ENCODE results near the gene MRPL50. TPM values are rescaled to one million over a fixed set of nuclear protein-coding genes. Genes with fewer than 3 reads are reported as not detected.

MRPL50 gene
- total and polyA plus RNA-seq, 2 experiments from 2014 or later, result 25.5 to 59.0 TPM

DNA sequence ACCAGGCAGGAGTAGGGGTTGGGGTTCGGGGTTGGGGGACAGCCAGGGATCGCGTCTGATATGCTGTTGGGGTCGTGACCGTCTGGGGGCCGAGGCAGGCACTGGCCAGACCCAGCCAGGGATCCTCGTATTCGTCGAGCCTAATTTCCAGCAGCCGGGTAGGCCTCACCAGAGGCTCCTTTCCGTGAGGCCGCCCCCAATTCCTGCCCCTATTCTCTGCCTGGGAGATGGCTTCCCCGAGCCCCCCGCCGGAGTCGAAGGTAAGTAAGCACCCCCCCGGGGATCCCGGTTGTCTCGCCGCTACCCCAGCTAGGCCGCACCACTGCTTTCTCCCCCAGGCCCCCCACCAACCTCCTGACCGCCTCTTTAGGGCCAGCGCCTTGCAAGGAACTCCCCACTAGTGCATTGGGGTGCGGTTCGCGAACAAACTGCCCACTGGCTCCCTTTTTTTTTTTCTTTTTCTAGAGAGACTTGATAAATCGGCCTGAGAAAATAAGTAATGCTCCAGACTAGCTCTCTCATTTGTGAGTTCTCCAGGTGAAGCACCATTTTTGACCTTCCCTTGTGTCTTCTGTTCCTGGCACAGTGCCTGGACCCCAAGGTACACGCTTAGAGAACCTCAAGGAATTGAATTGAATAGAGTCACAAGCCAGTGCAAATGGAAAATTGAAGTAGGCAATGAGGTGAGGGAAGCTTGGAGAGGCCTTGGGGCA, 668 bp upstream of the MRPL50 start:
- H3K4me2 ChIP-seq, result peak overlapping the region; percentile 91
- peaks cover 5% of the 10 kb centered on the region for H3K4me1 Mint-ChIP-seq
- peaks cover 4% of the 10 kb centered on the region for H3K27me3 Mint-ChIP-seq (ENCODE audit: insufficient read depth, low read depth, poor library complexity)
- DNase-seq (ENCODE audit: low spot score) (no peak), ATAC-seq (peak; percentile 52; the same call in 2 of the 3 replicates)
- H4K20me1 ChIP-seq (replicated peaks; ENCODE audit: insufficient read depth), result peaks cover 7% of the 10 kb centered on the region
- peak overlapping the region; percentile 78 for H3K4me3 ChIP-seq
- peak overlapping the region; percentile 100 for H3K4me3 Mint-ChIP-seq
- H3K9me2 ChIP-seq (ENCODE audit: insufficient read depth), result no peaks in the 10 kb centered on the region
- no peaks in the 10 kb centered on the region for H3F3A ChIP-seq (replicated peaks; ENCODE audit: low read depth)
- H3K36me3 Mint-ChIP-seq (ENCODE audit: low read depth), result peaks cover 74% of the 10 kb centered on the region
- H2AFZ ChIP-seq, result peak overlapping the region; percentile 83
- peaks cover 58% of the 10 kb centered on the region for H3K79me2 ChIP-seq (replicated peaks; ENCODE audit: insufficient read depth)
- H3K4me1 ChIP-seq (ENCODE audit: insufficient read depth), result peaks cover 12% of the 10 kb centered on the region; the same call in 1 of the 2 replicates
- H3K36me3 ChIP-seq (ENCODE audit: insufficient read depth), result peaks cover 25% of the 10 kb centered on the region; the same call in 1 of the 2 replicates
- H3K27ac ChIP-seq (ENCODE audit: low read depth), result no peak overlapping the region
- H3K27me3 ChIP-seq (ENCODE audit: insufficient read depth), result no peaks in the 10 kb centered on the region
- H3K9me3 Mint-ChIP-seq, result peaks cover 7% of the 10 kb centered on the region
- TF ChIP-seq, protein P1, sequence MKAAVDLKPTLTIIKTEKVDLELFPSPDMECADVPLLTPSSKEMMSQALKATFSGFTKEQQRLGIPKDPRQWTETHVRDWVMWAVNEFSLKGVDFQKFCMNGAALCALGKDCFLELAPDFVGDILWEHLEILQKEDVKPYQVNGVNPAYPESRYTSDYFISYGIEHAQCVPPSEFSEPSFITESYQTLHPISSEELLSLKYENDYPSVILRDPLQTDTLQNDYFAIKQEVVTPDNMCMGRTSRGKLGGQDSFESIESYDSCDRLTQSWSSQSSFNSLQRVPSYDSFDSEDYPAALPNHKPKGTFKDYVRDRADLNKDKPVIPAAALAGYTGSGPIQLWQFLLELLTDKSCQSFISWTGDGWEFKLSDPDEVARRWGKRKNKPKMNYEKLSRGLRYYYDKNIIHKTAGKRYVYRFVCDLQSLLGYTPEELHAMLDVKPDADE (IDR thresholded peaks at IDR 0.05), result no peak
- no peak for TF ChIP-seq CREB1 (CRISPR knock-in tag; IDR thresholded peaks at IDR 0.05; ENCODE audit: low read depth)
- TF ChIP-seq NANOG (IDR thresholded peaks at IDR 0.05; ENCODE audit: borderline replicate concordance), result no peak
- no peak for TF ChIP-seq STAT1 (IDR thresholded peaks at IDR 0.05; ENCODE audit: unreplicated experiment)
- TF ChIP-seq, protein P2, sequence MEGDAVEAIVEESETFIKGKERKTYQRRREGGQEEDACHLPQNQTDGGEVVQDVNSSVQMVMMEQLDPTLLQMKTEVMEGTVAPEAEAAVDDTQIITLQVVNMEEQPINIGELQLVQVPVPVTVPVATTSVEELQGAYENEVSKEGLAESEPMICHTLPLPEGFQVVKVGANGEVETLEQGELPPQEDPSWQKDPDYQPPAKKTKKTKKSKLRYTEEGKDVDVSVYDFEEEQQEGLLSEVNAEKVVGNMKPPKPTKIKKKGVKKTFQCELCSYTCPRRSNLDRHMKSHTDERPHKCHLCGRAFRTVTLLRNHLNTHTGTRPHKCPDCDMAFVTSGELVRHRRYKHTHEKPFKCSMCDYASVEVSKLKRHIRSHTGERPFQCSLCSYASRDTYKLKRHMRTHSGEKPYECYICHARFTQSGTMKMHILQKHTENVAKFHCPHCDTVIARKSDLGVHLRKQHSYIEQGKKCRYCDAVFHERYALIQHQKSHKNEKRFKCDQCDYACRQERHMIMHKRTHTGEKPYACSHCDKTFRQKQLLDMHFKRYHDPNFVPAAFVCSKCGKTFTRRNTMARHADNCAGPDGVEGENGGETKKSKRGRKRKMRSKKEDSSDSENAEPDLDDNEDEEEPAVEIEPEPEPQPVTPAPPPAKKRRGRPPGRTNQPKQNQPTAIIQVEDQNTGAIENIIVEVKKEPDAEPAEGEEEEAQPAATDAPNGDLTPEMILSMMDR (conservative IDR thresholded peaks at IDR 0.05; ENCODE audit: low read depth in 2 of 2), result no peak
- TF ChIP-seq ZNF114 (CRISPR knock-in tag; IDR thresholded peaks at IDR 0.05), result no peak
- TF ChIP-seq, protein P3, sequence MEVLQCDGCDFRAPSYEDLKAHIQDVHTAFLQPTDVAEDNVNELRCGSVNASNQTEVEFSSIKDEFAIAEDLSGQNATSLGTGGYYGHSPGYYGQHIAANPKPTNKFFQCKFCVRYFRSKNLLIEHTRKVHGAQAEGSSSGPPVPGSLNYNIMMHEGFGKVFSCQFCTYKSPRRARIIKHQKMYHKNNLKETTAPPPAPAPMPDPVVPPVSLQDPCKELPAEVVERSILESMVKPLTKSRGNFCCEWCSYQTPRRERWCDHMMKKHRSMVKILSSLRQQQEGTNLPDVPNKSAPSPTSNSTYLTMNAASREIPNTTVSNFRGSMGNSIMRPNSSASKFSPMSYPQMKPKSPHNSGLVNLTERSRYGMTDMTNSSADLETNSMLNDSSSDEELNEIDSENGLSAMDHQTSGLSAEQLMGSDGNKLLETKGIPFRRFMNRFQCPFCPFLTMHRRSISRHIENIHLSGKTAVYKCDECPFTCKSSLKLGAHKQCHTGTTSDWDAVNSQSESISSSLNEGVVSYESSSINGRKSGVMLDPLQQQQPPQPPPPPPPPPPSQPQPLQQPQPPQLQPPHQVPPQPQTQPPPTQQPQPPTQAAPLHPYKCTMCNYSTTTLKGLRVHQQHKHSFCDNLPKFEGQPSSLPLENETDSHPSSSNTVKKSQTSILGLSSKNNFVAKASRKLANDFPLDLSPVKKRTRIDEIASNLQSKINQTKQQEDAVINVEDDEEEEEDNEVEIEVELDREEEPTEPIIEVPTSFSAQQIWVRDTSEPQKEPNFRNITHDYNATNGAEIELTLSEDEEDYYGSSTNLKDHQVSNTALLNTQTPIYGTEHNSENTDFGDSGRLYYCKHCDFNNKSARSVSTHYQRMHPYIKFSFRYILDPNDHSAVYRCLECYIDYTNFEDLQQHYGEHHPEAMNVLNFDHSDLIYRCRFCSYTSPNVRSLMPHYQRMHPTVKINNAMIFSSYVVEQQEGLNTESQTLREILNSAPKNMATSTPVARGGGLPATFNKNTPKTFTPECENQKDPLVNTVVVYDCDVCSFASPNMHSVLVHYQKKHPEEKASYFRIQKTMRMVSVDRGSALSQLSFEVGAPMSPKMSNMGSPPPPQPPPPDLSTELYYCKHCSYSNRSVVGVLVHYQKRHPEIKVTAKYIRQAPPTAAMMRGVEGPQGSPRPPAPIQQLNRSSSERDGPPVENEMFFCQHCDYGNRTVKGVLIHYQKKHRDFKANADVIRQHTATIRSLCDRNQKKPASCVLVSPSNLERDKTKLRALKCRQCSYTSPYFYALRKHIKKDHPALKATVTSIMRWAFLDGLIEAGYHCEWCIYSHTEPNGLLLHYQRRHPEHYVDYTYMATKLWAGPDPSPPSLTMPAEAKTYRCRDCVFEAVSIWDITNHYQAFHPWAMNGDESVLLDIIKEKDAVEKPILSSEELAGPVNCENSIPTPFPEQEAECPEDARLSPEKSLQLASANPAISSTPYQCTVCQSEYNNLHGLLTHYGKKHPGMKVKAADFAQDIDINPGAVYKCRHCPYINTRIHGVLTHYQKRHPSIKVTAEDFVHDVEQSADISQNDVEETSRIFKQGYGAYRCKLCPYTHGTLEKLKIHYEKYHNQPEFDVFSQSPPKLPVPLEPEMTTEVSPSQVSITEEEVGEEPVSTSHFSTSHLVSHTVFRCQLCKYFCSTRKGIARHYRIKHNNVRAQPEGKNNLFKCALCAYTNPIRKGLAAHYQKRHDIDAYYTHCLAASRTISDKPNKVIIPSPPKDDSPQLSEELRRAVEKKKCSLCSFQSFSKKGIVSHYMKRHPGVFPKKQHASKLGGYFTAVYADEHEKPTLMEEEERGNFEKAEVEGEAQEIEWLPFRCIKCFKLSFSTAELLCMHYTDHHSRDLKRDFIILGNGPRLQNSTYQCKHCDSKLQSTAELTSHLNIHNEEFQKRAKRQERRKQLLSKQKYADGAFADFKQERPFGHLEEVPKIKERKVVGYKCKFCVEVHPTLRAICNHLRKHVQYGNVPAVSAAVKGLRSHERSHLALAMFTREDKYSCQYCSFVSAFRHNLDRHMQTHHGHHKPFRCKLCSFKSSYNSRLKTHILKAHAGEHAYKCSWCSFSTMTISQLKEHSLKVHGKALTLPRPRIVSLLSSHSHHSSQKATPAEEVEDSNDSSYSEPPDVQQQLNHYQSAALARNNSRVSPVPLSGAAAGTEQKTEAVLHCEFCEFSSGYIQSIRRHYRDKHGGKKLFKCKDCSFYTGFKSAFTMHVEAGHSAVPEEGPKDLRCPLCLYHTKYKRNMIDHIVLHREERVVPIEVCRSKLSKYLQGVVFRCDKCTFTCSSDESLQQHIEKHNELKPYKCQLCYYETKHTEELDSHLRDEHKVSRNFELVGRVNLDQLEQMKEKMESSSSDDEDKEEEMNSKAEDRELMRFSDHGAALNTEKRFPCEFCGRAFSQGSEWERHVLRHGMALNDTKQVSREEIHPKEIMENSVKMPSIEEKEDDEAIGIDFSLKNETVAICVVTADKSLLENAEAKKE (CRISPR knock-in tag; IDR thresholded peaks at IDR 0.05), result no peak
- no peak for TF ChIP-seq EZH2 (IDR thresholded peaks at IDR 0.05; ENCODE audit: low read depth, unreplicated experiment)
- TF ChIP-seq, protein P4, sequence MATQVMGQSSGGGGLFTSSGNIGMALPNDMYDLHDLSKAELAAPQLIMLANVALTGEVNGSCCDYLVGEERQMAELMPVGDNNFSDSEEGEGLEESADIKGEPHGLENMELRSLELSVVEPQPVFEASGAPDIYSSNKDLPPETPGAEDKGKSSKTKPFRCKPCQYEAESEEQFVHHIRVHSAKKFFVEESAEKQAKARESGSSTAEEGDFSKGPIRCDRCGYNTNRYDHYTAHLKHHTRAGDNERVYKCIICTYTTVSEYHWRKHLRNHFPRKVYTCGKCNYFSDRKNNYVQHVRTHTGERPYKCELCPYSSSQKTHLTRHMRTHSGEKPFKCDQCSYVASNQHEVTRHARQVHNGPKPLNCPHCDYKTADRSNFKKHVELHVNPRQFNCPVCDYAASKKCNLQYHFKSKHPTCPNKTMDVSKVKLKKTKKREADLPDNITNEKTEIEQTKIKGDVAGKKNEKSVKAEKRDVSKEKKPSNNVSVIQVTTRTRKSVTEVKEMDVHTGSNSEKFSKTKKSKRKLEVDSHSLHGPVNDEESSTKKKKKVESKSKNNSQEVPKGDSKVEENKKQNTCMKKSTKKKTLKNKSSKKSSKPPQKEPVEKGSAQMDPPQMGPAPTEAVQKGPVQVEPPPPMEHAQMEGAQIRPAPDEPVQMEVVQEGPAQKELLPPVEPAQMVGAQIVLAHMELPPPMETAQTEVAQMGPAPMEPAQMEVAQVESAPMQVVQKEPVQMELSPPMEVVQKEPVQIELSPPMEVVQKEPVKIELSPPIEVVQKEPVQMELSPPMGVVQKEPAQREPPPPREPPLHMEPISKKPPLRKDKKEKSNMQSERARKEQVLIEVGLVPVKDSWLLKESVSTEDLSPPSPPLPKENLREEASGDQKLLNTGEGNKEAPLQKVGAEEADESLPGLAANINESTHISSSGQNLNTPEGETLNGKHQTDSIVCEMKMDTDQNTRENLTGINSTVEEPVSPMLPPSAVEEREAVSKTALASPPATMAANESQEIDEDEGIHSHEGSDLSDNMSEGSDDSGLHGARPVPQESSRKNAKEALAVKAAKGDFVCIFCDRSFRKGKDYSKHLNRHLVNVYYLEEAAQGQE (IDR thresholded peaks at IDR 0.05; ENCODE audit: unreplicated experiment), result no peak
- no peak for TF ChIP-seq POLR2AphosphoS5 (IDR thresholded peaks at IDR 0.05; ENCODE audit: low read depth)
- TF ChIP-seq ZNF331 (CRISPR knock-in tag; IDR thresholded peaks at IDR 0.05; ENCODE audit: low read depth), result no peak
- TF ChIP-seq JUNB (IDR thresholded peaks at IDR 0.05; ENCODE audit: unreplicated experiment), result no peak
- TF ChIP-seq EZH2phosphoT487 (IDR thresholded peaks at IDR 0.05; ENCODE audit: unreplicated experiment), result no peak
- H3K27ac Mint-ChIP-seq, result peak overlapping the region; percentile 99

Data from GM23338 (cell line).